HG03378 (cell line): Measurements from ENCODE around the gene ZNF536.
"Not testable (repeated sequence)": the region's sequence is repeated elsewhere in the genome, so short reads cannot be mapped to it uniquely, and the experiment has no call there.

Experiments used
- ATAC-seq: cut with Tn5 transposase; IDR thresholded peaks from one replicate; pipeline ENCODE4 v1.9.1; 2021; ENCODE audit warnings: mild to moderate bottlenecking, moderate library complexity; ENCODE audit not compliant: unreplicated experiment

ZNF536 gene

DNA sequence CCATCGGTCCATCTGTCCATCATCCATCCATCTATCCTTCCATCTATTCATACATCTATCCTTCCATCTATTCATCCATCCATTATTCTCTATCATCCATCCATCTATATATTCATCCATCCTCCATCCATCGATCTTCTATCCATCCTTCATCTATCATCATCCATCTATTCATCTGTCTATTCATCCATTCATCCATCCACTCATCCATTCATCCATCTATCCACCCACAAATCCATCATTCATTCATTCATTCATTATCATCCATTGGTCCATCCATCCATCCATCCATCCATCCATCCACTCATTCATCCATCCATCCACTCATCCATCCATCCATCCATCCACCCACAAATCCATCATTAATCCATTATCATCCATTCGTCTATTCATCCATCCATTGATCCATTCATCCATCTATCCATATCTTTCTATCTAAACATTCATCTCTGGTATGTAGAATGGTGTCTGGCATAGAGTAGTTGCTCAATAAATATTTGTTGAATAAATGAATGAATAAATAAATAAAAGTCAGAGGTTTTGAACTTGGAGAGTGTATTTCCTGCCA is 36.6 kb downstream of the ZNF536 start:
- ATAC-seq, result no peak

GRCh38 chr19:30411714-30412113 is 39.5 kb downstream of the ZNF536 start:
- no peak for ATAC-seq

DNA sequence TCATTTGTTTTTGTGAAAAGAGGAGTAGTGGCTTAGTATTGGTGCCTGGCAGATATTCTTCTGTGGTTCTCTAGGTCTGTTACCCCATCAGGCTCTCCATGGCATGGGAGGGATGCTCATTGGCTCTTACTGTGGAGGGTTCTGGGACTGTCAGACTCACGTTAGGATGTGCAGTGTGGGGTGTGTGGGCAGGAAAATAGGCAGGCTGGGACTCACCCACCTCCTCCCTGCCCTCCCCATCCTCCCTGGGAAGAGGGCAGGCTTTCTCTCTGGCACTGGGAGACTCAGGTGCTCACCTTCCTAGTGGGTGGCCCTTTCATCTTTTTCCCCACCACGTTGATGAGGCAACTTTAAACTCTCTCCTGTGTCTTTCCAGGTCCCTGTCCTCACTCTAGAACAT is 44.2 kb downstream of the ZNF536 start:
- ATAC-seq, result no peak

GRCh38 chr19:30417166-30417565 is 45.0 kb downstream of the ZNF536 start:
- ATAC-seq, result not testable (repeated sequence)

DNA sequence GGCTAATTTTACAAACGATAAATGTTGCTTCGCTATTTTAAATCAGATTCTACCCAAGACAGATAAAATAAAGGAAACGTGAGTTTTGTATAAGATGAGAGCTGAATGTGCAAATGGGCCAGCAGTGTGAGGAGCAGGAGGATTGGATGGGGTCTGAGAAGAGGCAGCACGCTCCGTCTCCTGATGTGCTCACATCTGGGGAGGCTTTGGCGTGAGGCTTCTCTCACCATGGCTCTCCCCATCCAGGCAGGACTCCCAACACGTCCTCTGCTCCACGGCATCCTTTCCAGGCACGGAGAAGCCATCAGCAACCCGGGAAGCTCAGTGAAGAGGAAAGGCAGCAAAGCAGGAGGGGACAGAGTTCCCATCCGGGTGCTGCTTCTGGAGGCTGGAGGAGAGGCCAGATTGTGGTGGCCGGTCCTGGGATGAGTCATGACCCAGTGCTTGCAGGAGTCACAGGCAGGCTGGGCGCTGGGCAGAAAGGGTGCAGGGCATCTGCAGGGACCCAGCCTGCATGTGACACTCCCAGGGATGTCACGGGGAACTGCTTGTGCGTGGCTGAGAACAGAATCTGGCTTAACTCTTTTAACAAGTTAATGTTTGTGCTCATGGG is 47.5 kb downstream of the ZNF536 start:
- ATAC-seq, result no peak

DNA sequence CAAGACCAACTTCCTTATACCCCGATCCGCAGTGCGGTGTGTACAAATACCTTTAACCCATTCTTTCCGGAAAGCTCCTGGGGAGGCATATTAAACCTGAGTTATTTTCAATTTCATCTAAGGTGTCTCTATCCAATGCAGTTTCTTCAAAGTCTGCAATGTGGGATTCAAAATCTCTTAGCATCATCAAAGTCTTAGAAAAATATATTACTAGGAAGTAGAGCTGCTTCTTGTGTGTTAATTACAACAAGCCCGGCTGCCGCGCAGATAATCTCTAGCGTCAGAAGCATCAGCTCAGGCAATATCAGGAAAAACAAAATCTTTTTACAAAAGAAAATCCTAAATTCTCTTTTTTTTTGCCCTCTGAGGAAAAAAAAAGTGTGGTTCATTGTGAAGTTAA is 48.1 kb downstream of the ZNF536 start:
- no peak for ATAC-seq

DNA sequence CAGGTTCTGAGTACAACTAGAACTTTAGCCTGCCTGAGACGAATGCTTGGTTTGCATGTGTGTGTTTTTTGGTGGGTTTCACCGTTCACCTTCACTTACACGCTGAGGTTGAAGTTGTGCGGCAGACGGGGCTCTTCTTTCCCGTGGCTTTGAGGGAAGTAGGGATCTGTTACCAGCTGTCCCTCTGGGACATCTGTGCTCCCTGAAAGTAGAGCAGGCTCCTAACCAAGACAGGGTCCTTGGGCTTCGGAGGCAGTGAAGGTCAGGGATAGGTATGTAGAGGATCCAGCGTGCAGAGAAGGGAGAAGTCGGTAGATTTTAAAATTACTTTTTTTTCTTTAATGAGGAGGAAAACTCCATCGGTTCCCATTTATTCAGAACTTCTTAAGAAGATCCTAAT is 48.7 kb downstream of the ZNF536 start:
- no peak for ATAC-seq

- no peak for ATAC-seq
These were observed 49.4 kb downstream of the ZNF536 start for GRCh38 chr19:30421571-30421970.

GRCh38 chr19:30423481-30423880 is 51.3 kb downstream of the ZNF536 start:
- ATAC-seq, result no peak

- no peak for ATAC-seq
These were observed 54.0 kb downstream of the ZNF536 start for GRCh38 chr19:30425885-30426838.

DNA sequence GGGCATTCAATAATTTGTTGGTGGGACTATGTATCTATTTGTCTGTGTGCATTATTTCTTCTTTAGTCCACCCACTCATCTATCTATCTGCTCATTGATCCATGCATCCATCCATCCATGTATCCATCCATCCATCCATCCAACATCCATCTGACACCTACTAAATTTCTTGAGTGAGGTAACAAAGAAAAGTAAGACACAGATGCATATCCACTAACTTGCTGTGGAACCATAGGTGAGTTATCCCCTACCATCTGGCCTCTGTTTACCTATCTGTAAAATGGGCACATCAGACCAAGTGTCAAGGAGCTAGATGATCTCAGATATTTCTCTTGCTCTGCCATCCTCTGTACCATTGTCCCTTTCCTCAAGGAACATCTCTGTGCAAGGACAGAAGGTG is 54.7 kb downstream of the ZNF536 start:
- ATAC-seq, result no peak

DNA sequence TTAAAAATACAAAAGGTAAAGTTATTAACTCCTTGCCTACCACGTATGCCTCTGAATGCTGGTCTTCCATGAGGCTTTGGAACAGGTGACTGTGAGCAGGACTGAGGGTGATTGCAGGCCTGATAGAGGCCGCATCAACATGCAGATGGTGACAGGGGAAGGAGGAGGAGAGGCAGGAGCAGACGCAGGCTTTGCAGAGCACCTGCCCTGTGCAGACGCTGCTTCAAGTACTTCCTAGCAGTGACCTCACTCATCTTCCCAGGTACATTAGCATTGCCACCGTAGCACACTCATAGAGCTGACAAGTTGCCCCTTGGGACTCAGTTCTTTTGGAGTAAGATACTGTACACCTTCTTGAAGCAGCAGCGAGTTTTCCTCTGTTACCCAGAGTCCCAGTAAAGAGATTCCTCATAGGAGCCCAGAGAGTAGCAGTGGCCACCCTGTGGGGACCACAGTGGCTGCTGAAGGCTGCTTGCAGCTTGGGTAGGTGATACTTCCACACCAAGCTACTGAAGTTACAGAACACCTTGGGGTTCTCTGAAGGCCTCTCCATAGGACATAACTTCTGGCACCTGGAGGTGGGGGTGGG is 56.0 kb downstream of the ZNF536 start:
- no peak for ATAC-seq

DNA sequence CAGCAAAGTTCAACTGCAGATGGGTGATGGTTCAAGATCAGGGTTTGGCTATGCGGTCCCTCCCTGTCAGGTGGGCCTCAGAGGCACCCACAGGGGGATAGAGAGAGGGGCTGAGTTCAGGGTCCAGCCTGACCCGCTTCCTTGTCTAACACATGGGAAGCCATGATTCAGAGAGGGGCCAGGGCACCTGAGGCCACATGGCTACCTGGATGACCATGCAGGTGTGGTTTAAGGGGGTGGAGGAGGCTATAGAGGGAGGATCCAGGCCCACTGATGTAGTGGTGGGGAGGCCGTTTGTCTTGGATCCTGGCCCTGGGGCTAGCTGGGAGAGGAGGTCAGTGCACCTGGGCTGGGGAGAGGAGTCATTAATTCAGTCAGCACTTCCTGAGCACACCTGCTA is 56.7 kb downstream of the ZNF536 start:
- no peak for ATAC-seq

DNA sequence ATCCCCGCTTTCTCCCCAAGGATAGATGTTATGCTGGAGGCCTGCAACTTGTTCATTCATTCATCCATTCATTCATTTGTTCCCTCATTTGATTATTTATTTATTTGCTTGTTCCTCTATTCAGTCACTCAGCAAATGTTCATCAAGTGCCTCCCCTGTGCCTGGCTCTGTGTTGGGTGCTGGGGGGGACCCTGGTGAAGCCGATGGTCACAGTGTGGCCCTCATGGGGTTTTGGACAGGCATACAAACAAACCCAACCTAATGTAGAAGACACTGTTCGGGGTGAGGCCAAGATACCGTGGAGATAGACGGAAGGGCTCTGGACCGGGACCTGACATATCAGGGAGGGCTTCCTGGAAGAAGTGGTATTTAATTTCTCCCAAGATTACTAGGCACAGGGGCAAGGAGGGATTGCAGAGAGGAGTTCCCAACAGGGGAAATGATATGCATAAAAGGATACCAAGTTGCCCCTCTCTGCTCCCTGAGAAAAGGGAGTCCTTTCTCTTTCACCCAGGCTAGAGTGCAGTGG is 58.1 kb downstream of the ZNF536 start:
- no peak for ATAC-seq

DNA sequence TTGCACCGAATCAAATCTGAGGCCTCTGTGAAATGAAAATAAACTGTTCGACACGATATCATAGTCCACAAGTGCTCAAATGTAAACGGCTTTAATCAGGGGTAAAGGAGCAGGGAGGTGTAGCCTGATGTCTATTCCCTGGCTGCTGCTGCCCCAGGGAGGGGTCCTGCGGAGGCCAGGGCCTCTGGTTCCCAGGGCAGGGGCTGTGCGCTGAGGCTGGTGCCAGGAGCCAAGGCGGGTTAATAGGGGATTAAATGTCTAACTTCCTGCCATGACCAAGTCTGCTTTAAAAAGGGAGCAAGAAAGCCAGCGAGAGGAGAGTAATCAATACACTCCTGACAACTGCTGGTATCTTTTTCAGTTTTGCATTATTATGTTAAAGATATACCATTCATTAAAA is 59.4 kb downstream of the ZNF536 start:
- ATAC-seq, result no peak

- ATAC-seq, result no peak
These were observed 62.8 kb downstream of the ZNF536 start for GRCh38 chr19:30434797-30435594.

- ATAC-seq, result no peak
These were observed 65.7 kb downstream of the ZNF536 start for GRCh38 chr19:30437869-30438268.

DNA sequence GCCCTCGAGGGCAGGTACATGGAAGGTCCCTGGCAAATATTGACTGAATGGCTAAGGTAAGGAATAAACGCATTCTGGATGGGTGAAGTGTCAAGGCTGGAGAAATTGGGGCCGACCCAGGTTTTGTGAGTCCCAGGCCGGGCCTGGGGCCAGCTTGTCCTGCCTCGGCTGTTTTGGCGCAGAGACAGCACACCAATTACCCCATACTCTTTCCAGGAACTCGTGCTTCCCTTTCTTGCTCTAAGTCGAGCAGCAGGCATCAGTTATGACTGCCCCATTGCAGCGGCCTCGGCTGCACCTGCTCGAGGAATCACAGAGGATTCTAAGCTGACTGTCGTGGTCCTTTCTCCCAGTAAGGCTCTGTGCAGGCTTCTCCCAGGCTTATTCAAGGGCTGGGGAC is 67.1 kb downstream of the ZNF536 start:
- ATAC-seq, result no peak

GRCh38 chr19:30441011-30441410 is 68.8 kb downstream of the ZNF536 start:
- no peak for ATAC-seq

- ATAC-seq, result no peak
These were observed 70.5 kb downstream of the ZNF536 start for GRCh38 chr19:30442674-30443073.
